HFF-Myc (cell line): ENCODE measurements around the gene PFDN2.

Experiments used
- DNase-seq: peaks from one replicate; pipeline ENCODE4 v3.0.0-alpha.2; 2011; ENCODE audit warnings: low read depth; ENCODE audit errors: extremely low read depth
- H3K4me3 ChIP-seq: replicated peaks from 2 replicates; pipeline ENCODE4 v1.5.1; 2011; ENCODE audit warnings: low read depth, mild to moderate bottlenecking, control low read depth, low read length
- CTCF ChIP-seq: IDR thresholded peaks from 2 replicates; pipeline ENCODE4 v1.5.1; 2012; ENCODE audit warnings: mild to moderate bottlenecking, low read depth, low read length, control low read depth; ENCODE audit errors: missing control alignments

Gene PFDN2

GRCh38 chr1:161130266-161130665, 12.4 kb upstream of the PFDN2 start:
- DNase-seq = no peak
- H3K4me3 ChIP-seq = no peak overlapping the region
- no peak for TF ChIP-seq CTCF

- no peak for DNase-seq
- H3K4me3 ChIP-seq = no peak overlapping the region
- no peak for TF ChIP-seq CTCF
These were observed 11.0 kb upstream of the PFDN2 start for GRCh38 chr1:161128591-161129420.

- no peak overlapping the region for H3K4me3 ChIP-seq
- DNase-seq = no peak
- no peak for TF ChIP-seq CTCF
These were observed 9.8 kb upstream of the PFDN2 start for GRCh38 chr1:161127649-161128048.

GRCh38 chr1:161122967-161123366, 5.1 kb upstream of the PFDN2 start:
- no peak for TF ChIP-seq CTCF
- DNase-seq = no peak
- H3K4me3 ChIP-seq = no peak overlapping the region

GRCh38 chr1:161121834-161122233, 4.0 kb upstream of the PFDN2 start:
- TF ChIP-seq CTCF = no peak
- DNase-seq = no peak
- no peak overlapping the region for H3K4me3 ChIP-seq

GRCh38 chr1:161121042-161121650, 3.3 kb upstream of the PFDN2 start:
- no peak for DNase-seq
- no peak for TF ChIP-seq CTCF
- H3K4me3 ChIP-seq = no peak overlapping the region
